Left cardiac atrium (tissue), 4 donors: ENCODE results near the gene TSHZ1. TPM values are rescaled to one million over a fixed set of nuclear protein-coding genes. Genes with fewer than 3 reads are reported as not detected.

Source experiments
- ATAC-seq, 2 donors: fragments of 200-7000 bp; cut with Tn5 transposase; one replicate each; pipeline ENCODE4 v1.9.1; 2020; ENCODE audit warnings: mild to moderate bottlenecking in 2 of 2, moderate library complexity in 2 of 2
- DNase-seq: peaks from one replicate; pipeline ENCODE4 v3.0.0-alpha.2; 2020
- intact Hi-C, 2 donors: fragments of 100-400 bp; cut with DNase I; formaldehyde crosslinking; loops; one replicate each; pipeline versions ENCODE4 v1.14.1 to v1.15.1; 2022 to 2023
- total RNA-seq, 2 donors: library from RNA; stranded (reverse); fragmentation: NEBNext Ultra II Directional; extraction: Animal tissue kit (Norgen Biotek cat#: 25700); gene quantifications; one replicate each; pipeline ENCODE4 v1.2.1, GENCODE V29; 2021
- donor health status: DM: no; HTN: yes; CAD: no.
- donor health status: DM: no; HTN: yes; CAD: no; lungs with severe emphysema.
- donor health status: DM: yes; HTN: yes; CAD: no.
- donor health status: Dilated cardiomyopathy.

TSHZ1 gene
- total RNA-seq, 2 donors from 2014 or later: 14.0 to 22.6 TPM

- DNase-seq (no peak), ATAC-seq (no peak)
- intact Hi-C loops: no loop called here
Observed at GRCh38 chr18:75255094-75255493, 44.5 kb downstream of the TSHZ1 start.

DNA sequence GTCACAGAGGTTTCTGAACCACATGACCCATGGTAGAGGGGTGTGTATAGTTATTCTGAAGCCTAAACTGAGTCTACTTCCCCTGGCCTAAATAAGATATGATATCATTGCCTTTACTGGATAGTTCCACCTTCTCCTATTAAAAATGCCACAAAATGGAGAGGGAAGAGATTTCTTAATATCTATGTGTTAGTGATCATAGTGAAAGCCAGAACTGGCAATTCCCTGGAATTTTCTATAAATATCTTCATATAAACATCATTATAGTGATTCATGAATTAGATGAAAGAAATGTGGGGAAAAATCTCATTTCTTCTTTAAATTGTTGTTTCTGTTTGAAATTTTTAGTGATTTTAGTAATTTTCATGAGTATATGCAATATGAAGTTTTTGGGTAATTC lies 45.8 kb downstream of the TSHZ1 start:
- intact Hi-C loops: no loop called here
- DNase-seq: no peak

GRCh38 chr18:75257605-75258004 lies 47.0 kb downstream of the TSHZ1 start:
- intact Hi-C loops: no loop called here
- ATAC-seq (no peak), DNase-seq (no peak)

More for the DNA sequence above, 45.8 kb downstream of the TSHZ1 start:
- ATAC-seq: no peak

DNA sequence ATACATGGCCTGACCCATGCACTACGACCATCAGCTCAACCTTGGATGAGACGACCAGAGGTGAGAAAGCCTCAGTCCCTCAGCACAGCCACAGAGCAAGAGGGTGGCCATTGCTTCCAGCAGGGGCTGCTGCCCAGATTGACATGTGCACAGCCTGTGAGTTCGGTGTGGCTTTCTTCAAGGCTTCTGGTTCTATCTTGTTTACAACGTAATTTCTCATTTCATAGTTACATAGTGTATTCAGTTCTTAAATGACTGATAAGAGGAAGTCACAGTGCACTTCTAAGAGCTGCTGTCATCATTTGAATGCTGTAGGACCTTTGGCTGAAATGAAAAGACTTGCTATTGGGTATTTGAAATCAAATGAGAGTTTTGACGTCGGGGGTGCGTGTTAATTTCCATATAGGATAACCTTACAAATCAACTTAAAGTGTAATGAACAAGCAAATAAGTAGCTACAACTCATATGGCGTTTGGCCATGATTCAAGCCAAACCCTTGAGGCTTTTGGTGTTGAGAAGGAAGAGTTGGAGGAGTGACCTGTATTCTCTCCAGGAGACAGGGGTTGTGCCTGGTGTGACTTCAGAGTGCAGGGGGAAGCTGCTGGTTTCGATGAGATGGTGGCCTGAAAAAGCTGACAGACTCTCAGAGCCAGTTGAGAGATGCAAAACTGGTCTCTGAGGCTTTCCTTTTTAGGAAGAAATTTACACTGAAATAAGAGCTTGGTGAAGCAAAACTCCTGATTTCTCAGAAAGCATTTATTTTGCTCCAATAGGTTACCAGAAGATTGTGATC lies 51.0 kb downstream of the TSHZ1 start:
- DNase-seq (no peak), ATAC-seq (no peak)
- intact Hi-C loops: no loop called here

DNA sequence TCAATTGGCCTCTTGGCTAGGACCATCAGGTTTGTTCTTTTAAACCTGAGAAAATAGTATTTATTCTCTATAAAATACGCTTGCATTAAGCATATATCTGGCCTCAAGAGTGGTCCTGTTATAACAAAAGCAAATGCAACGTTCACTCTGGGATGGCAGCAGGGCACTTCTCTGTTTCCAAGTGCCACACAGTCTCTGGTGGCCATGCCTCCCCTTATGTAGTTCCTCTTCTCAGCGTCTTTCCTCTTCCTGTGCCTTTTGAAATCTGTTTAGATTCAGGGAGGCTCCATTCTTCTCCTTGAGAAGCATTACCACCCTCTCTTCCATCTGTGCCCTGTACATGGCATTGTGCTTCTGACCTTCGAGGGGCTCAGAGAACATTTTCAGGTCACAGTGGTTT lies 51.9 kb downstream of the TSHZ1 start:
- DNase-seq: no peak
- intact Hi-C loops: no loop called here
- ATAC-seq: no peak

GRCh38 chr18:75264195-75264594 lies 53.6 kb downstream of the TSHZ1 start:
- intact Hi-C loops: no loop called here
- ATAC-seq: no peak

GRCh38 chr18:75264926-75265597 lies 54.5 kb downstream of the TSHZ1 start:
- no peak for DNase-seq
- intact Hi-C loops: no loop called here

More at GRCh38 chr18:75264195-75264594, 53.6 kb downstream of the TSHZ1 start:
- no peak for DNase-seq

GRCh38 chr18:75265872-75266271 lies 55.3 kb downstream of the TSHZ1 start:
- intact Hi-C loops: no loop called here
- no peak for DNase-seq
- ATAC-seq: no peak

More at GRCh38 chr18:75264926-75265597, 54.5 kb downstream of the TSHZ1 start:
- ATAC-seq: no peak

- intact Hi-C loops: no loop called here
- no peak for ATAC-seq
- DNase-seq: no peak
Observed at GRCh38 chr18:75267643-75268363, 57.2 kb downstream of the TSHZ1 start.

DNA sequence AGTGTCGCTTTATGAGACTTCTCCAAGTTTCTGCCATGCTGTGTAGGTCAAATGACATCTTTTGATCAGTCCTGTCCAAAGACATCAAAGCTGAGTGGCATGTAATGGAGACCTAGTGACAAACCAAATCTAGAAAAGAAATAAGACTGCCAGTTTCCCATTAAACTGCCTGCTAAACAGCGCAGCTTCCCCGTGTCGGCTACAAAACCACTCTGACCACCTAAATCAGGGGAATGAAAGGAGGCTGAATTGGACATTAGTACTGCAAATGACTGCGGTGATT lies 57.7 kb downstream of the TSHZ1 start:
- intact Hi-C loops: no loop called here
- DNase-seq: no peak
- no peak for ATAC-seq

GRCh38 chr18:75269124-75269680 lies 58.6 kb downstream of the TSHZ1 start:
- intact Hi-C loops: no loop called here
- DNase-seq: no peak
- no peak for ATAC-seq

- DNase-seq (no peak), ATAC-seq (peak; percentile 53 to 70)
- intact Hi-C loops: no loop called here
Observed at GRCh38 chr18:75269696-75270095, 59.1 kb downstream of the TSHZ1 start.

DNA sequence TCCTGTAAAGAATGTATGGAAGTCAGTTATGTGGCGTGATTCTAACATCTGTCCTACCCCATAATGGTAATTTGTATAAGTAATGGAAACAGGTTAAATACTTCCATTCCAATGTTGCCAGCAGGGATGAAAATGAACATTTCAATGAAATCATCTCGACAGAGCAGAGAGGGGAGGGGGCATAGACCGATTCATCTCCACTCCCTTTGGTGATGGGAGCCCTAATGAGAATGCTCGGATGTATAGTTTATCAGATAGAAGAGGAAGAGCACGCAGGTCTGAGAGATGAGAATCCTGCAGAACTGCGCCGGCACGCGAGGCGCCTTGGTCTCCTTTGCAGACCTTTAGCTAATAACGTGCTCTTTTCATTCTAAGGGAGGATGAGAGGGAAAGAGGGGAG lies 61.4 kb downstream of the TSHZ1 start:
- intact Hi-C loops: no loop called here
- no peak for DNase-seq
- ATAC-seq: no peak

- DNase-seq: no peak
- no peak for ATAC-seq
- intact Hi-C loops: no loop called here
Observed at GRCh38 chr18:75273817-75274216, 63.2 kb downstream of the TSHZ1 start.

DNA sequence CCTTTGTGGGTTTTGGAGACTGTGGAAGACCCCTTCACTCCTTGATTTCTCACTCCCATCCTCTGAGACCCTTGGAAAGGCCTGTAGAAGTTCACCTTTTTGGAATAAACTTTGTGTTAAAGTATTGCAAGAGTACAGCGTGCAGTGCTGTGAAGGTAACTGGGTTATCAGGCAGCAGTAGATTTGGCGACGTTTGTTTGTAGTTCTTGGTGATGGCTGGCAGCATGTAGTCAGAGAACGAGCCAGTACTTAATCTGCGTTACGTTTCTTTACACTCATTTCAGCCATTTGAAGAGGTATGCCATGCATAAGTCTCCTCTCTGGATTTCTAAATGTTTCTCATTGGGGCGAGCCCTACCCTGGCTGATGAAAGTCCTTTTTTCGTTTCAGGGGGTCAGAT lies 64.6 kb downstream of the TSHZ1 start:
- intact Hi-C loops: no loop called here
- DNase-seq (no peak), ATAC-seq (no peak)

- no peak for DNase-seq
- intact Hi-C loops: no loop called here
- ATAC-seq: no peak
Observed at GRCh38 chr18:75276818-75277609, 66.4 kb downstream of the TSHZ1 start.

GRCh38 chr18:75277610-75277928 lies 67.0 kb downstream of the TSHZ1 start:
- ATAC-seq: no peak
- no peak for DNase-seq
- intact Hi-C loops: no loop called here

GRCh38 chr18:75279381-75279780 lies 68.8 kb downstream of the TSHZ1 start:
- no peak for ATAC-seq

More at GRCh38 chr18:75279381-75279780, 68.8 kb downstream of the TSHZ1 start:
- no peak for DNase-seq
- intact Hi-C loops: no loop called here
